ENCODE measurements around the gene ZNF770. TPM values are rescaled to one million over a fixed set of nuclear protein-coding genes. Genes with fewer than 3 reads are reported as not detected.

ZNF770 gene
- polyA plus RNA-seq, 2 donors = 19.2 to 19.8 TPM

DNA sequence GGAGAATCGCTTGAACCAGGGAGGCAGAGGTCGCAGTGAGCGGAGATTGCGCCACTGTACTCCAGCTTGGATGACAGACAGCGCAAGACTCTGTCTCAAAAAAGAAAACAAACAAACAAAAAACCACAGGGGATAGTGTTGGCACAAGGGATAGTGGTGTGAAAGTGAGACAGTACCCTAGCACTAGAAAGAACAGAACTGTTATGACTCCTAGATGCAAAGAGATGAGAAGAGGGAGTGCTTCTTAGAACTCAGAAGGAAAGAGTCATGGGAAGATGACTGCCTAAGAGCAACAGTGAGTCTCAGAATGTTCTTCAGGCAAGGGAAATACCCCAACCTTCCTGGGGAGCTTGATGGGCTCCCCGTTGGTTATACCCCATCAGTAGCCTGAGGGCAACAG lies 17.8 kb upstream of the ZNF770 start:
- no peaks in the 10 kb centered on the region for H3K9me3 ChIP-seq (ENCODE audit: control insufficient read depth in 2 of 2, insufficient read depth in 1 of 2, low read depth in 1 of 2, low read length in 1 of 2)
- H3K27ac ChIP-seq (ENCODE audit: low read depth in 2 of 2, low read length in 1 of 2) = no peak overlapping the region
- no peaks in the 10 kb centered on the region for H3K27me3 ChIP-seq (ENCODE audit: control insufficient read depth in 1 of 2, insufficient read depth in 2 of 2, low read length in 2 of 2)
- H3K36me3 ChIP-seq (ENCODE audit: control insufficient read depth in 2 of 2, insufficient read depth in 2 of 2, low read length in 1 of 2) = no peaks in the 10 kb centered on the region
- no peak overlapping the region for H3K4me3 ChIP-seq (ENCODE audit: low read depth in 1 of 2, low read length in 2 of 2)
- WGBS, 2 donors = 92 to 94% methylated on average over 6 of the region's 6 CpGs
- no peaks in the 10 kb centered on the region for H3K4me1 ChIP-seq (ENCODE audit: control insufficient read depth in 2 of 2, insufficient read depth in 2 of 2, low read length in 1 of 2)

DNA sequence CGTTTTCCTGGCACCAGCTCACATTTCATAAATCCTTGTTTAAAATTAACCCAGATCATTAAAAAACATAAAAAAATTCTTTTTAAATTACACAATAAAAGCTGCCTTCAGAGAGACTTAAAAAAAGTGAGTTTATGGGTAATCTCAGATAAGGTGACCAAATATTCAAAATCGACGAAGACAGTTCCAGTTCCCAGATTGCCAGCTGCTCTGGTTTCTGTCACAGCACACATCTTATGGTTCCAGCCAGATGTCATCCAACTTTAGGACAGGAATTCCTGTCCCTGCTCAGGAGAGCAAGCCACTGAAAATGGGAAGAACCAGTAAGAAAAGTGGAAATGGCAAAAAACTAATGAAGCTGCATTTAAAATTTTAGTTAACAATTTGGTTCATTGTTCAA lies 15.8 kb upstream of the ZNF770 start:
- WGBS, 2 donors = 60 to 83% methylated on average over 3 of the region's 3 CpGs
- Histone ChIP-seq H3K9me3 (ENCODE audit: control insufficient read depth in 2 of 2, insufficient read depth in 1 of 2, low read depth in 1 of 2, low read length in 1 of 2) (no peaks in the 10 kb centered on the region), H3K36me3 (ENCODE audit: control insufficient read depth in 2 of 2, insufficient read depth in 2 of 2, low read length in 1 of 2) (no peaks in the 10 kb centered on the region), H3K4me3 (ENCODE audit: low read depth in 1 of 2, low read length in 2 of 2) (no peak overlapping the region), H3K4me1 (ENCODE audit: control insufficient read depth in 2 of 2, insufficient read depth in 2 of 2, low read length in 1 of 2) (no peaks in the 10 kb centered on the region), H3K27ac (ENCODE audit: low read depth in 2 of 2, low read length in 1 of 2) (no peak overlapping the region), H3K27me3 (ENCODE audit: control insufficient read depth in 1 of 2, insufficient read depth in 2 of 2, low read length in 2 of 2) (no peaks in the 10 kb centered on the region)

DNA sequence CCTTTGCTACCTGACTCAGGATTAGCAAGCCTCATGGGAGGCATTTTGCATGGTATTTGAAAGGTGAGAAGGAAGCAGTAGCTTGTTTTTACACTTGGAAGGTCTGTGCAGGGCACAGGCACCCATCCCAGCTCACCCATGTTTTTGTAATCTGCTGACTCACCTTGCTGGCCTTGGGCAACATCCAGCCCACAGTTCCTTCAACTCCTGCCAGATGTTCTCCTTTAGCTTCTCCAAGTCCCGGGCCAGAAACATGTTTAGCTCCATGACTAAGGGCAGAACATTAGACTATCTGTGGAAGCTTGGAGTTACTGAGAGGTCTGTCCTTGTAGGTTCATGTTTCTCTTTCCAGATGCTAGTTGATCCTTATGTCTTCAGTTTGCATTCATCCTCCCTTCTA lies 12.4 kb upstream of the ZNF770 start:
- H3K27me3 ChIP-seq (ENCODE audit: control insufficient read depth in 1 of 2, insufficient read depth in 2 of 2, low read length in 2 of 2) = no peaks in the 10 kb centered on the region
- peak overlapping the region; percentile 54 to 60 for H3K27ac ChIP-seq (ENCODE audit: low read depth in 2 of 2, low read length in 1 of 2)
- H3K9me3 ChIP-seq (ENCODE audit: control insufficient read depth in 2 of 2, insufficient read depth in 1 of 2, low read depth in 1 of 2, low read length in 1 of 2) = no peaks in the 10 kb centered on the region
- 18 to 35% methylated on average over 1 of the region's 1 CpG for WGBS, 2 donors
- no peaks in the 10 kb centered on the region for H3K36me3 ChIP-seq (ENCODE audit: control insufficient read depth in 2 of 2, insufficient read depth in 2 of 2, low read length in 1 of 2)
- H3K4me3 ChIP-seq (ENCODE audit: low read depth in 1 of 2, low read length in 2 of 2) = no peak overlapping the region
- H3K4me1 ChIP-seq (ENCODE audit: control insufficient read depth in 2 of 2, insufficient read depth in 2 of 2, low read length in 1 of 2) = no peaks in the 10 kb centered on the region

DNA sequence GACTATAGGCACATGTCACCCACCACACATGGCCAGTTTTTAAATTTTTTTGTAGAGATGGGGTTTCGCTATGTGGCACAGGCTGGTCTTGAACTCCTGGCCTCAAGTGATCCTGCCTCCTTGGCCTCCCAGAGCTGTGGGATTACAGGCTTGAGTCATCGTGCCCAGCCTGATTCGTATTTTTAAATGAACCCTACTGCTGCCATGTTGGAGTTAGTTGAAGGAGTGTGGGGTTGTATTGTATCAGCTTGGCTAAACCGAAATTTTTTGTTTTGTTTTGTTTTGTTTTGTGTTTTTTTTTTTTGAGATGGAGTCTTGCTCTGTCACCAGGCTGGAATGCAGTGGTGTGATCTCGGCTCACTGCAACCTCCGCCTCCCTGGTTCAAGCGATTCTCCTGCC lies 11.8 kb upstream of the ZNF770 start:
- Histone ChIP-seq H3K4me1 (ENCODE audit: control insufficient read depth in 2 of 2, insufficient read depth in 2 of 2, low read length in 1 of 2) (no peaks in the 10 kb centered on the region), H3K36me3 (ENCODE audit: control insufficient read depth in 2 of 2, insufficient read depth in 2 of 2, low read length in 1 of 2) (no peaks in the 10 kb centered on the region), H3K27me3 (ENCODE audit: control insufficient read depth in 1 of 2, insufficient read depth in 2 of 2, low read length in 2 of 2) (no peaks in the 10 kb centered on the region), H3K9me3 (ENCODE audit: control insufficient read depth in 2 of 2, insufficient read depth in 1 of 2, low read depth in 1 of 2, low read length in 1 of 2) (no peaks in the 10 kb centered on the region), H3K4me3 (ENCODE audit: low read depth in 1 of 2, low read length in 2 of 2) (no peak overlapping the region), H3K27ac (ENCODE audit: low read depth in 2 of 2, low read length in 1 of 2) (peak overlapping the region in 1 of 2 donors; percentile 18)
- 69 to 78% methylated on average over 7 of the region's 7 CpGs for WGBS, 2 donors

DNA sequence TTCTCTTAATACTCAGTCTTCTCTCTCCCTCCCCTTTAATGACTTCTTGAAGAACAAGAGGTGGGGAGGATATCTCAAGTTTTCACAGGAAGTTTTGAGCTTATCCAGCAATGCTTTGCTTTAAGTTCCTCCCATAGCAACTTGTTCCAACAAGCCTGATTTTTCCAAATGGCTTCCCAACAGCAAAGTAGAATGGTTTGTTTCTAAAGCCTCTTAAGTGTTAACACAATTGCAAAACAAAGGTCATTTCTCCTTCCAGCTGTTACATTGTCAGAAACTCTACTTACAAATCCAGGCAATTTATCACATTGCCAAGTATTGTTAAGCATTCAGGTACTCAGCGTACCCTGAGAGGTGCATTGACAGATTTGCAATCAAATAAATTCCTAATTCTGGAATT lies 6.8 kb upstream of the ZNF770 start:
- 36 to 61% methylated on average over 1 of the region's 1 CpG for WGBS, 2 donors
- H3K27ac ChIP-seq (ENCODE audit: low read depth in 2 of 2, low read length in 1 of 2) = peak overlapping the region; percentile 19 to 68
- H3K9me3 ChIP-seq (ENCODE audit: control insufficient read depth in 2 of 2, insufficient read depth in 1 of 2, low read depth in 1 of 2, low read length in 1 of 2) = no peaks in the 10 kb centered on the region
- no peaks in the 10 kb centered on the region for H3K36me3 ChIP-seq (ENCODE audit: control insufficient read depth in 2 of 2, insufficient read depth in 2 of 2, low read length in 1 of 2)
- no peak overlapping the region for H3K4me3 ChIP-seq (ENCODE audit: low read depth in 1 of 2, low read length in 2 of 2)
- H3K27me3 ChIP-seq (ENCODE audit: control insufficient read depth in 1 of 2, insufficient read depth in 2 of 2, low read length in 2 of 2) = no peaks in the 10 kb centered on the region
- H3K4me1 ChIP-seq (ENCODE audit: control insufficient read depth in 2 of 2, insufficient read depth in 2 of 2, low read length in 1 of 2) = no peaks in the 10 kb centered on the region

DNA sequence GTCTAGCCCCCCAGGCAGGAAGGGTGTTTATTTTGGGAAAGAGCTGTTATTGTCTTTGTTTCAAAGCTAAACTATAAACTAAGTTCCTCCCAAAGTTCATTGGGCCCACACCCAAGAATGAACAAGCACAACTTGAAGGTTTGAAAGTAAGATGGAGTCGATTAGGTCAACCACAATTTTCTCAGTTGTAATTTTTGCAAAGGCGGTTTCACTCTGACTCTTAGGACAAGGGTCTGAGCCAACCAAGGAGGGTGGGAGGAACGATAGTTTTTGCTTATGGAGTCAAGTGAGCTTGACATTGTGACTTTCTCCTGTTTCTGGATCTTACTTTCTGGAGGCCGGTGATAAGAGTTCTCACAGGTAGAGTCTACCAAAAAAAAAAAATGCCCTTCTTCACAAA lies 5.8 kb upstream of the ZNF770 start:
- Histone ChIP-seq H3K27ac (ENCODE audit: low read depth in 2 of 2, low read length in 1 of 2) (peak overlapping the region; percentile 1 to 29), H3K9me3 (ENCODE audit: control insufficient read depth in 2 of 2, insufficient read depth in 1 of 2, low read depth in 1 of 2, low read length in 1 of 2) (no peaks in the 10 kb centered on the region), H3K36me3 (ENCODE audit: control insufficient read depth in 2 of 2, insufficient read depth in 2 of 2, low read length in 1 of 2) (no peaks in the 10 kb centered on the region), H3K4me3 (ENCODE audit: low read depth in 1 of 2, low read length in 2 of 2) (no peak overlapping the region), H3K4me1 (ENCODE audit: control insufficient read depth in 2 of 2, insufficient read depth in 2 of 2, low read length in 1 of 2) (no peaks in the 10 kb centered on the region), H3K27me3 (ENCODE audit: control insufficient read depth in 1 of 2, insufficient read depth in 2 of 2, low read length in 2 of 2) (no peaks in the 10 kb centered on the region)
- 74 to 82% methylated on average over 4 of the region's 4 CpGs for WGBS, 2 donors

DNA sequence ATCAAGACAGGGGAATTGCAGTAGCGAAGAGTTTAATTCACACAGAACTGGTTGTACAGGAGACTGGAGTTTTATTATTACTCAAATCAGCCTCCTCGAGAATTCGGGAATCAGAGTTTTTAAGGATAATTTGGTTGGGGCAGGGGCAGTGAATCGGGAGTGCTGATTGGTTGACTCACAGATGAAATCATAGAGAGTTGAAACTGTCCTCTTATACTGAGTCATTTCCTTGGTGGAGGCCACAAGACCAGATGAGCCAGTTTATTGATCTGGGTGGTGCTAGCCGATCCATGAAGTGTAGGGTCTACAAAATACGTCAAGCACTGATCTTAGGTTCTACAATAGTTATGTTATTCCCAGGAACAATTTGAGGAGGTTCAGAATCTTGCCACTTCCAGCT lies 5.3 kb upstream of the ZNF770 start:
- H3K27ac ChIP-seq (ENCODE audit: low read depth in 2 of 2, low read length in 1 of 2) = peak overlapping the region; percentile 54 to 85
- no peak overlapping the region for H3K4me3 ChIP-seq (ENCODE audit: low read depth in 1 of 2, low read length in 2 of 2)
- H3K36me3 ChIP-seq (ENCODE audit: control insufficient read depth in 2 of 2, insufficient read depth in 2 of 2, low read length in 1 of 2) = no peaks in the 10 kb centered on the region
- 65 to 69% methylated on average over 6 of the region's 6 CpGs for WGBS, 2 donors
- no peaks in the 10 kb centered on the region for H3K27me3 ChIP-seq (ENCODE audit: control insufficient read depth in 1 of 2, insufficient read depth in 2 of 2, low read length in 2 of 2)
- H3K9me3 ChIP-seq (ENCODE audit: control insufficient read depth in 2 of 2, insufficient read depth in 1 of 2, low read depth in 1 of 2, low read length in 1 of 2) = no peaks in the 10 kb centered on the region
- no peaks in the 10 kb centered on the region for H3K4me1 ChIP-seq (ENCODE audit: control insufficient read depth in 2 of 2, insufficient read depth in 2 of 2, low read length in 1 of 2)

DNA sequence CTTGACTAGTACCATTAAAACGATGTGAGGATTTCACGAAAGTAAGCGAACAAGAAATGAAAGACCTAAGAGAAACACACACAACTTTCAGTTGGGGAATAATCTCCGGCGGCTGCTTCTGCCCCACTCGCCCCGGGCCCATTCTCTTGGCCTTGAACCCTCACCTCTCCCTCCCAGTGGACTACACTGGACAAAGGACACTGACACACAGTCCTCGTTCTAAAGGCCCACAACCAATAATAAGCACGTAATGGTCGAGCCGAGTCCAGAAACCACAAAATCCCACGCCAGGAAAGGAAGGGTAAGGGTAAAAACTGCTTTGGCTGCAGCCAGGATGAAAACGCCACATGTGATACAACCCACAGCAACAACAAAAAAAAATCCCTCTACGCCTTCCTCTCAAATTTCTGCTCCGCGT lies 469 bp downstream of the ZNF770 start:
- Histone ChIP-seq H3K9me3 (ENCODE audit: control insufficient read depth in 2 of 2, insufficient read depth in 1 of 2, low read depth in 1 of 2, low read length in 1 of 2) (no peaks in the 10 kb centered on the region), H3K27me3 (ENCODE audit: control insufficient read depth in 1 of 2, insufficient read depth in 2 of 2, low read length in 2 of 2) (no peaks in the 10 kb centered on the region), H3K27ac (ENCODE audit: low read depth in 2 of 2, low read length in 1 of 2) (peak overlapping the region; percentile 95 to 98), H3K36me3 (ENCODE audit: control insufficient read depth in 2 of 2, insufficient read depth in 2 of 2, low read length in 1 of 2) (peaks cover 0 to 5% of the 10 kb centered on the region in 2 donors), H3K4me3 (ENCODE audit: low read depth in 1 of 2, low read length in 2 of 2) (peak overlapping the region; percentile 88 to 97), H3K4me1 (ENCODE audit: control insufficient read depth in 2 of 2, insufficient read depth in 2 of 2, low read length in 1 of 2) (peaks cover 2% of the 10 kb centered on the region in 2 donors)
- 0% methylated on average over 16 of the region's 16 CpGs for WGBS, 2 donors

DNA sequence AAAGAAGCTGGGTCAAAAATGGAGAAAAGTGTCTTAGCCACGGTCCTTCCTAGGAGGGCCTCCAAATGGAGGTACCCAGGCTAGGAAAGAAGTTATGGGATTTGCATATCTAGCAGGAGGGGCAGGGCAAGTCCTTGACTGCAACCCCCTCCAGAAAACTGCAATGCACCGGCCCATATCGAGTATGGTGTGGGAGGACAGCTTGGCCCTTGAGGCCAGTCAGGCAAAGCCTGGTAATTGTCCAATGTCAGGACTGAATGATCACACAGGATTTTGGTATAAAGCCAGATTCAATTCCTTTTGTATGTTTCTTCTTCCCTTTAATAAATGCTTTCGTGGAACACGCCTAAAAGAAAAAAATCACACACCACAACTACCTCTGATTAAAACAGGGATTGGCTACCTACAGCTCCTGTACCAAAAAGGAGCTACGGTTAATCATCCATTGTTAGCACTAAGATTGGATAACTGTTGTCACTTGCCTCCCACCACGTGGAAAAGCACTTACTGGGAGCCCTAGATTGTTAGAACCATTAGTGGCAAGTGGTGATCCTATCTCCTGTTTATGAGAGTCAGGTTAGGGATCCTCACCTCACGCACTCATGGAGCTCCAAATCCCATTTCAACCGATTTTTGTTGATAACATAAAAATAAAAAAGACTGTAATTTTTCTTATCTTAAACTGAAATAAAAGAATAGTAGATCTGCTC lies 1.2 kb downstream of the ZNF770 start:
- Histone ChIP-seq H3K27me3 (ENCODE audit: control insufficient read depth in 1 of 2, insufficient read depth in 2 of 2, low read length in 2 of 2) (no peaks in the 10 kb centered on the region), H3K27ac (ENCODE audit: low read depth in 2 of 2, low read length in 1 of 2) (peak overlapping the region; percentile 60 to 90), H3K9me3 (ENCODE audit: control insufficient read depth in 2 of 2, insufficient read depth in 1 of 2, low read depth in 1 of 2, low read length in 1 of 2) (no peaks in the 10 kb centered on the region), H3K4me3 (ENCODE audit: low read depth in 1 of 2, low read length in 2 of 2) (peak overlapping the region; percentile 48 to 97), H3K4me1 (ENCODE audit: control insufficient read depth in 2 of 2, insufficient read depth in 2 of 2, low read length in 1 of 2) (peaks cover 2% of the 10 kb centered on the region in 2 donors), H3K36me3 (ENCODE audit: control insufficient read depth in 2 of 2, insufficient read depth in 2 of 2, low read length in 1 of 2) (peaks cover 0 to 7% of the 10 kb centered on the region in 2 donors)
- 15 to 24% methylated on average over 9 of the region's 9 CpGs for WGBS, 2 donors

DNA sequence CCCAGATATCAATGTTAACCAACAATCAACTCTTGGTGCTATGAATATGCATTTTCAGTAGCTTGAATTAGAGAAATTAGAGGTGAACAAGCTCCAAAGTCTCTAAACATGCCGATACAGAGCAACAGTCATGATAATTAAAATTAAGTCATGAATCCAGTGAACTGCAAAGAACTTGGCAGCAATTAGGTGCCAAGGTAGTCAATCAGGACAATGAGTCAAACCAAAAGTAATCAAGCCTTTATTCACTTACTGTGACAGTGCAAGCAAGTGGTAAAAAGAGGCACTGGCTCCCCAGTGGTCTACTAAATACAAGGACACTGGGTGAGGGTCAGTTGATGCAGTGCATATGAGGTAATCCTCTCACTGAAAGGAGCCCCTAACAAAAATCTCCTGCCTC lies 1.8 kb downstream of the ZNF770 start:
- H3K4me1 ChIP-seq (ENCODE audit: control insufficient read depth in 2 of 2, insufficient read depth in 2 of 2, low read length in 1 of 2) = peaks cover 2% of the 10 kb centered on the region in 2 donors
- WGBS, 2 donors = 49 to 58% methylated on average over 1 of the region's 1 CpG
- peaks cover 0 to 7% of the 10 kb centered on the region in 2 donors for H3K36me3 ChIP-seq (ENCODE audit: control insufficient read depth in 2 of 2, insufficient read depth in 2 of 2, low read length in 1 of 2)
- H3K27ac ChIP-seq (ENCODE audit: low read depth in 2 of 2, low read length in 1 of 2) = peak overlapping the region; percentile 60 to 90
- peak overlapping the region; percentile 48 to 97 for H3K4me3 ChIP-seq (ENCODE audit: low read depth in 1 of 2, low read length in 2 of 2)
- no peaks in the 10 kb centered on the region for H3K27me3 ChIP-seq (ENCODE audit: control insufficient read depth in 1 of 2, insufficient read depth in 2 of 2, low read length in 2 of 2)
- no peaks in the 10 kb centered on the region for H3K9me3 ChIP-seq (ENCODE audit: control insufficient read depth in 2 of 2, insufficient read depth in 1 of 2, low read depth in 1 of 2, low read length in 1 of 2)

Measured in esophagus (tissue), 2 donors.